IMR-90 (cell line): ENCODE results near the gene CDKAL1.

Experiments
- BHLHE40 ChIP-seq: fragments of 150-350 bp; IDR thresholded peaks from 2 replicates; pipeline ENCODE4 v1.6.1; 2016; ENCODE audit warnings: mild to moderate bottlenecking, low read depth, low read length
- CEBPB ChIP-seq: IDR thresholded peaks from 2 replicates; pipeline ENCODE4 v1.6.1; 2012; ENCODE audit warnings: low read depth, low read length, improper control_type of control experiment
- CHD1 ChIP-seq: IDR thresholded peaks from 2 replicates; pipeline ENCODE4 v1.6.1; 2012; ENCODE audit warnings: low read depth, low read length, improper control_type of control experiment
- CTCF ChIP-seq: conservative IDR thresholded peaks from 2 replicates; pipeline ENCODE4 v1.5.1; 2012; ENCODE audit warnings: mild to moderate bottlenecking, low read depth, low read length, improper control_type of control experiment
- ELK1 ChIP-seq: fragments of 150-350 bp; IDR thresholded peaks from 2 replicates; pipeline ENCODE4 v1.6.1; 2016; ENCODE audit warnings: low read depth, mild to moderate bottlenecking, low read length, moderate library complexity, borderline replicate concordance
- MAFK ChIP-seq: IDR thresholded peaks from 2 replicates; pipeline ENCODE4 v1.6.1; 2012; ENCODE audit warnings: low read depth, low read length, improper control_type of control experiment
- MAZ ChIP-seq: IDR thresholded peaks from 2 replicates; pipeline ENCODE4 v1.6.1; 2012; ENCODE audit warnings: low read depth, mild to moderate bottlenecking, low read length, improper control_type of control experiment, moderate library complexity, borderline replicate concordance
- MXI1 ChIP-seq: IDR thresholded peaks from 2 replicates; pipeline ENCODE4 v1.6.1; 2012; ENCODE audit warnings: low read depth, mild to moderate bottlenecking, low read length, moderate library complexity, borderline replicate concordance
- POLR2A ChIP-seq: IDR thresholded peaks from 2 replicates; pipeline ENCODE4 v1.6.1; 2012; ENCODE audit warnings: mild to moderate bottlenecking, low read depth, low read length
- RAD21 ChIP-seq: IDR thresholded peaks from 2 replicates; pipeline ENCODE4 v1.6.1; 2012; ENCODE audit warnings: low read length, improper control_type of control experiment
- RCOR1 ChIP-seq: IDR thresholded peaks from 2 replicates; pipeline ENCODE4 v1.6.1; 2012; ENCODE audit warnings: mild to moderate bottlenecking, low read length, improper control_type of control experiment; ENCODE audit not compliant: insufficient replicate concordance
- RFX5 ChIP-seq: IDR thresholded peaks from 2 replicates; pipeline ENCODE4 v1.8.0; 2012; ENCODE audit warnings: low read depth, mild to moderate bottlenecking, low read length, moderate library complexity
- SMC3 ChIP-seq: fragments of 150-350 bp; IDR thresholded peaks from 2 replicates; pipeline ENCODE4 v1.6.1; 2016; ENCODE audit warnings: low read depth, mild to moderate bottlenecking, antibody characterized with exemption, low read length, moderate library complexity
- TF ChIP-seq, protein P1 (sequence below): fragments of 150-350 bp; IDR thresholded peaks from 2 replicates; pipeline ENCODE4 v1.6.1; 2017; ENCODE audit warnings: mild to moderate bottlenecking, antibody characterized with exemption, low read length, low read depth

GRCh38 chr6:21258665-21259064 lies 724.4 kb downstream of the CDKAL1 start:
- TF ChIP-seq SMC3 (no peak), POLR2A (no peak), CTCF (no peak), RAD21 (no peak), ELK1 (no peak), MAFK (no peak), MAZ (no peak), MXI1 (no peak), RFX5 (no peak), CEBPB (no peak), CHD1 (no peak), RCOR1 (no peak), BHLHE40 (no peak)
- TF ChIP-seq, protein P1, sequence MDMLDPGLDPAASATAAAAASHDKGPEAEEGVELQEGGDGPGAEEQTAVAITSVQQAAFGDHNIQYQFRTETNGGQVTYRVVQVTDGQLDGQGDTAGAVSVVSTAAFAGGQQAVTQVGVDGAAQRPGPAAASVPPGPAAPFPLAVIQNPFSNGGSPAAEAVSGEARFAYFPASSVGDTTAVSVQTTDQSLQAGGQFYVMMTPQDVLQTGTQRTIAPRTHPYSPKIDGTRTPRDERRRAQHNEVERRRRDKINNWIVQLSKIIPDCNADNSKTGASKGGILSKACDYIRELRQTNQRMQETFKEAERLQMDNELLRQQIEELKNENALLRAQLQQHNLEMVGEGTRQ, result no peak
